AG09319 (cell line): ENCODE data around the gene RSPH3.
"Not testable (repeated sequence)": the region's sequence is repeated elsewhere in the genome, so short reads cannot be mapped to it uniquely, and the experiment has no call there.

Experiments
- DNase-seq: peaks from one replicate; pipeline ENCODE4 v3.0.0-alpha.2; 2010; ENCODE audit warnings: low read depth; ENCODE audit errors: extremely low read depth
- TF ChIP-seq, protein P1 (sequence below): IDR thresholded peaks from 2 replicates; pipeline ENCODE4 v1.5.1; 2011; ENCODE audit warnings: low read depth, mild to moderate bottlenecking, inconsistent platforms, low read length, moderate library complexity

Gene RSPH3

DNA sequence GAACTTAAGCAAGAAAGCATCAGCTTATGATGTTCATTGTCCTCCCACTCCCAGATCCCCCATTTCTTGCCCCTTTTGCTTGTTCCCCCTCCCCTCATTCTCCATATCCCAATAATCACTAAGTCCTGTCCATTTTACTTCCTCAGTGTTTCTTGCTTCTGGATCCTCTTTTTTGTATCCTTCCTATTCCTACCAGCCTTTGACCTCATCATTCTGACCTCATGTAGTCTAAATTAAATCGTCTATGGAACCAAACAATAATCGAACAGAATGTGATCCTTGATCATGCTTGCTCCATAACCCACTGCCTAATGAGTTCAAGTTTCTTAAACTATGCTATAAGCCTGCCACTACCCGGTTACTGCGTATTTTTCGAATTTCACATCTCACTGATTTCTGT lies 5.4 kb upstream of the RSPH3 start:
- TF ChIP-seq, protein P1, sequence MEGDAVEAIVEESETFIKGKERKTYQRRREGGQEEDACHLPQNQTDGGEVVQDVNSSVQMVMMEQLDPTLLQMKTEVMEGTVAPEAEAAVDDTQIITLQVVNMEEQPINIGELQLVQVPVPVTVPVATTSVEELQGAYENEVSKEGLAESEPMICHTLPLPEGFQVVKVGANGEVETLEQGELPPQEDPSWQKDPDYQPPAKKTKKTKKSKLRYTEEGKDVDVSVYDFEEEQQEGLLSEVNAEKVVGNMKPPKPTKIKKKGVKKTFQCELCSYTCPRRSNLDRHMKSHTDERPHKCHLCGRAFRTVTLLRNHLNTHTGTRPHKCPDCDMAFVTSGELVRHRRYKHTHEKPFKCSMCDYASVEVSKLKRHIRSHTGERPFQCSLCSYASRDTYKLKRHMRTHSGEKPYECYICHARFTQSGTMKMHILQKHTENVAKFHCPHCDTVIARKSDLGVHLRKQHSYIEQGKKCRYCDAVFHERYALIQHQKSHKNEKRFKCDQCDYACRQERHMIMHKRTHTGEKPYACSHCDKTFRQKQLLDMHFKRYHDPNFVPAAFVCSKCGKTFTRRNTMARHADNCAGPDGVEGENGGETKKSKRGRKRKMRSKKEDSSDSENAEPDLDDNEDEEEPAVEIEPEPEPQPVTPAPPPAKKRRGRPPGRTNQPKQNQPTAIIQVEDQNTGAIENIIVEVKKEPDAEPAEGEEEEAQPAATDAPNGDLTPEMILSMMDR: no peak
- no peak for DNase-seq

DNA sequence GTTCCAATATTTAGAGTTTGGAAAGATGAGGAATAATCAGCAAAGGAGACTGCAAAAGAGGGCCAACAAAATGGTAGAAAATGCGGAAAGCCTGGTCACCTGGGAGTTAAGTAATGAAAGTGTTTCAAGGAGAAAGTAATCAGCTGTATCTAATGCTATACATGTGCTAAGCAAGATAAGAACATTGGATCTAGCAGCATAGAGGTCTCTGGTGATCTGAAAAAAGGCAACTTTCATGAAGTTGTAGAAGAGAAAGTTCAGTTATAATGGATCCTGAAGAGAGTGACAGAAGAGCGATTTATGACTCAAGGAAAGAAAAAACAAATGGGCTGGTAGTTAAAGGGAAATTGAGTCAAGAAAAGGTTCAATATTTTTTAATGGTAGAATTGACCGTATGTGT lies 4.6 kb upstream of the RSPH3 start:
- no peak for DNase-seq
- TF ChIP-seq, protein P1: no peak

DNA sequence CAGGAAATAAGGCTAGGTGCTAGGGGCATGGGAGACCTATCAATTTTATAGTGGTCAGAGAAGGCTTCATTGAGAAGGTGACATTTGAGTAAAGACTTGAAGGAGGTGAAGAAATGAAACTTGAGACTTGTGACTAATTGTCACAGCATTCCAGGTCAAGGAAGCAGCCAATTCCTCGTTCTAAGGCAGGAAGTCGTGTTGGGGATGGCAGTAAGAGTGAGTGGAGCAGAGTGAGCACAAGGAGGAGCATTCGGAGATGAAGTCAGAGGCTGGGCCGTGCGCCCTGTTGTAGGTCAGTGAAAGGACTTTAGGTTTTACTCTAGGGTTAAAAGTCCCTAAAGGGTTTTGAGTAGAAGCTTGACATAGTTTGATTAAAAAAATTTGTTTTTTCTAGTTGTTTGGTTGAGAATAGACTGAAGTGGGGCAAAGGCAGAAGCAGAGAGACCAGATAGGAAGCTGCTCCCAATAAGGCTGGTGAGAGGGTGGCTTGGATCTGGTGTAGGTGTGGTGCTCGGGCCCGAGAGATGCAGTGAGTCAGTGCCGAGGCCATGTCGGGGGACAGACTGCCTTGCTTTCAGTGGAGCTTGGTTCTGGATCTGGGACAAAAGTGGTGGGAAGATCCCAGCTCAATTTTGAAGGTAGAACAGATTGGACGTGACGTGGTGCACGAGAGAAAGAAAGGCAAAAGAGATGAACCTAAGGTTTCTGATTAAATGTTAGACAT lies 2.6 kb upstream of the RSPH3 start:
- TF ChIP-seq, protein P1: no peak
- no peak for DNase-seq

DNA sequence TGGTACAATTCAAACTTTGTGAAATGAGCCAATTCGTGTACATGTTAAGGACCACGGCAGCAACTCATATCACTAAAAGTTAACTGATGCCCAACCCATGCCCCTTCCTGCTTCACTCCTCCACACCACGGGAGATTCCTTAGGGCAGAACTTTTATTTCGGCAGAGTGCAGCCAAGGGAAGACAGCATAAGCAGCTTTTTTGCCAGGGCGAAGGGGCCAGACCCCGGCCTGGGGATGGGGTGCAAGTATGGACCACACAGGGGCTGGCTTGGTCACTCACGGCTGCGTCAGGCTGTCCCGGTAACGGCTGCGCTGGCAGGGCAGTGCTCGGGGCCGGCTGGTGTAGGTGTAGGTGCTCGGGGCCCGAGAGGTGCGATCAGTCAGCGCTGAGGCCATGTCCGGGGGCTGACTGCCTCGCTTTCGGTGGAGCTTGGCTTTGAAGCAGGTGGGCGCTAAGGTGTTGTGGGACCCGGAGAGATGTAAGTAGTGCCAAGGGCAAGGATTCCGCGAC lies 792 bp downstream of the RSPH3 start:
- TF ChIP-seq, protein P1: no peak

DNA sequence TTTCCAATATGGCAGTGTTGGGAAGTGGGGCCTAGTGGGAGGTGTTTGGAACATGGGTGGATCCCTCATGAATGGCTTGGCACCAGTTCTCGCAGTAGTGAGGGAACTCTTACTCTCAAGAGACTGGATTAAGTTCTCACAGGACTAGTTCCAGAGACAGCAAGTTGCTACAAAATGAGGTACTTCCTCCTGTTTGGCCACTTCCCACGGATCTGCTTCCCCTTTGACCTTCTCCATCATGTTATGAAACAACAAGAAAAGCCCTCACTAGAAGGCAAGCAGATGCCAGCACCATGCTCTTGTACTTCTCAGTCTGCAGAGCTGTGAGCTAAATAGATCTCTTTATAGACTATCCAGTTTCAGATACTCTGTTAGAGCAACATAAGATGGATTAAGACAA lies 3.1 kb downstream of the RSPH3 start:
- TF ChIP-seq, protein P1: no peak
- no peak for DNase-seq

More for the DNA sequence above, 792 bp downstream of the RSPH3 start:
- no peak for DNase-seq

DNA sequence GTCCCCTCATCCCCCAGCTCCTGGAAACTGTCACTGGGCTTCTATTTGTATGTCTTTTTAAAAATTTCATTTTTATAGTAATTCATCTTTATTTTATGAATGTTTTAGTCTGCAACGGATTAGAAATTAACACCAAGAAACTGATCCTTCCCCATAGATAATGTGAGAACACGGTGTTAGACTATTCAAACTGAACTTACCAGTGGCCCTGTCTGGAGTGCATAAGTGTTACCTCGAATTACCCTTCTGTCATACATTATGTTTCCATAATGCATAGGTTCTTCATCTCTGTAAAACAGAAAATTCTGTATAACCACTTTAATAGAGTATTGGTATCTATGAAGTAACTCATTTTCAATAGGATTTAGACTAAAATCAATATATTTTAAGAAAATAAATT lies 6.4 kb downstream of the RSPH3 start:
- TF ChIP-seq, protein P1: no peak
- no peak for DNase-seq

DNA sequence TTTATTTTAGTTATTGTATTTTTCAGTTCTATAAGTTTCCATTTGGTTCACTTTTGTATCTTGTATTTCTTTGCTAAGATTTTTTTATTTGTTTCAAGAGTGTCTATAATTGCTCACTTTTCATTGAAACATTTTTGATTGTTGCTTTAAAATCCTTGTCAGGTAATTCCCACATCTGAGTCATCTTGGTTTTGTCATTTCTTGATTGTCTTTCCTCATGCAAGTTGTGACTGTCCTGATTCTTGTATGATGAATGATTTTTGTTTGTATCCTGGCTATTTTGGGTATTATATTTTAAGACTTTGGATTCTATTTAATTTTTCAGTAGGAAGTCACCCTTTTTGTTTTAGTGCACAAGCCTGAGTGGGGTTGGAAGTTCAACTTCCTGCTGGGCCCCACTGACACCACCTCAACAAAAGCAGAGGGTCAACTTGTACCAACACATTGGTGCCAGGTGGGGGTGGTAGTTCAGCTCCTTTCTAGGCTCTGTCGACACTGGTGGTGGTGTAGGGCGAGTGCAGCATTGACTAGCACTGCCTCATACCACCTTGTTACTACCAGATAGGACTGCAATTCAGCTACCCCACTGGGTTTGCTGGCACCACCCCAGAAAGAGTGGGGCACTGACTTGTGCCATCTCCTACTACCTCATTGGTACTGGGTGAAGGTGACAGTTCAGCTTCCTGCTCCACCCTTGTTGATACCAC lies 8.8 kb downstream of the RSPH3 start:
- TF ChIP-seq, protein P1: no peak
- DNase-seq: no peak

DNA sequence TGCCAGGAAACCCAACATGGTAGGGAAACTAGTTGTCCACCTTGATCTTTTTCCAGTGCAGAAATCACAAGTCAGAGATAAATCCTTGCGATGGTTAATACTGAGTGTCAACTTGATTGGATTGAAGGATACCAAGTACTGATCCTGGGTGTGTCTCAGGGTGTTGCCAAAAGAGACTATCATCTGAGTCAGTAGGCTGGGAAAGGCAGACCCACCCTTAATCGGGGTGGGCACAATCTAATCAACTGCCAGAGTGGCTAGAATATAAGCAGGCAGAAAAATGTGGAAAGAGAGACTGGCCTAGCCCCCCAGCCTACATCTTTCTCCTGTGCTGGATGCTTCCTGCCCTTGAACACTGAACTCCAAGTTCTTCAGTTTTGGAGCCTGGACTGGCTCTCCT lies 10.3 kb downstream of the RSPH3 start:
- DNase-seq: not testable (repeated sequence)
